Measurements from ENCODE around the gene CDH26. TPM values are rescaled to one million over a fixed set of nuclear protein-coding genes. Genes with fewer than 3 reads are reported as not detected.
A peak's percentile ranks its signal among the peaks of the same experiment; 100 is the strongest.

The CDH26 gene
- polyA plus RNA-seq, 3 donors = 1.3 to 3.0 (median 2.0) TPM

DNA sequence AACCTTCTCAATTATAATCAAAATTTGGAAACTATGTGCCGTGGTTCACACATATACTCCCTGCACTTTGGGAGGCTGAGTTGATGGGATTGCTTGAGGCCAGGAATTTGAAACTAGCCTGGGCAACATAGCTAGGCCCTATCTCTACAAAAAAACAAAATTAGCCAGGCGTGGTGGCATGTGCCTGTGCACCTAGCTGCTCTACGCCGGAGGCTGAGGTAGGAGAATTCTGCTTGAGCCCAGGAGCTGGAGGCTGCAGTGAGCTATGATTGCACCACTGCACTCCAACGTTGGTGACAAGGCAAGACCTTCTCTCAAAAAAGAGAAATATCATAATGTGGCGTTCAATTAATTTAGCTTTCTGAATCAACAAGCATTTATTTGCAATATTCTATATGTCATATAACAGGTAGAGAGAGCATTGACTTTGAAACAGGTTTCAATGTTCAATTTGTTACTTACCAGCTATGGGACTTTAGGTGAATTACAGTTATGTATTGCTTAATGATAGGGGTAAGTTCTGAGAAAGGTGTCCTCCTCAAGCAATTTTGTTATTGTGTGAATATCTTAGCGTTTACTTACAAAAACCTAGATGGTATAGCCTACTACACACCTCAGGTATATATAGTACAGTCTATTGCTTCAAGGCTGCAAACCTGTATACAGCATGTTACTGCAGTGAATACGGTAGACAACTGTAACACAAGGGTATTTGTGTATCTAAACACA, 22.6 kb upstream of the CDH26 start:
- 90% methylated on average over 3 of the region's 8 CpGs for WGBS (ENCODE audit: insufficient coverage)
- H3K27ac Mint-ChIP-seq = peak overlapping the region in 1 of 7 donors; percentile 50
- peaks cover 0 to 6% (median 1%) of the 10 kb centered on the region in 7 donors for H3K9me3 Mint-ChIP-seq

DNA sequence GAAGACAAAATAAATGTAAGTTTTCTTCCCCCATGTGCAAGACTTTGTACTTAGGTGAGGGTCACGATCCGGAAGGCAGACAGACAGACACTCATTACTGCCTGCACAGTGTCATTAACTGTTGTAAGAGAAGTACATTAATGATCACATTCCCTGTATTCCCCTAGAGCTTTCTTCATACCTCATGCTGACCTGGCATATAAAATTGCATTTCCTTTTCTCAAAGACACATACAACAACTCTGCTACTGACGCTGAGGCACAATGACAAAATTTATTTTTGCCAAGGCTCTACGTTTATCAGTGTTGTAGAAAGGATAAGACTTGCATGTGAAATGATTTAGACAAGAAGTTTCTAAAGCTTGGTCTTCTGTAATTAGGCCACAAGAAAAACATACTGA, 21.8 kb upstream of the CDH26 start:
- no peak overlapping the region for H2AFZ ChIP-seq (ENCODE audit: insufficient read depth, low read depth, low read length, poor library complexity, severe bottlenecking)
- H3K4me2 ChIP-seq (replicated peaks; ENCODE audit: extremely low read depth, low read length, poor library complexity, severe bottlenecking) = peak overlapping the region; percentile 85
- H3K79me2 ChIP-seq (ENCODE audit: insufficient read depth, low read length) = peaks cover 62% of the 10 kb centered on the region
- WGBS (ENCODE audit: insufficient coverage) = 50% methylated on average over 1 of the region's 4 CpGs
- H4K20me1 ChIP-seq (ENCODE audit: insufficient read depth, low read length) = peaks cover 43% of the 10 kb centered on the region
- no peak for DNase-seq
- H3K4me1 ChIP-seq (ENCODE audit: control insufficient read depth in 1 of 2, insufficient read depth in 2 of 2, low read length in 2 of 2) = peaks cover 52 to 68% of the 10 kb centered on the region in 2 donors
- H3K27ac ChIP-seq (ENCODE audit: low read depth in 1 of 2, low read length in 2 of 2) = peak overlapping the region in 1 of 2 donors; percentile 97
- H3K9me3 Mint-ChIP-seq = peaks cover 0 to 6% (median 1%) of the 10 kb centered on the region in 7 donors
- H3K27me3 ChIP-seq (ENCODE audit: control insufficient read depth in 2 of 2, insufficient read depth in 2 of 2, low read length in 2 of 2) = no peaks in the 10 kb centered on the region
- peaks cover 0 to 12% of the 10 kb centered on the region in 2 donors for H3K36me3 ChIP-seq (replicated peaks in 1 of 2; ENCODE audit: control insufficient read depth in 1 of 2, insufficient read depth in 2 of 2, low read length in 2 of 2)
- intact Hi-C loops (cut with micrococcal nuclease) = no loop called here
- no peaks in the 10 kb centered on the region for H3K9me3 ChIP-seq (replicated peaks in 1 of 2; ENCODE audit: control insufficient read depth in 1 of 2, insufficient read depth in 1 of 2, low read length in 2 of 2)
- H3K27ac Mint-ChIP-seq = peak overlapping the region in 2 of 7 donors; percentile 50 to 74
- H3K4me3 ChIP-seq (replicated peaks in 1 of 3; ENCODE audit: low read depth in 2 of 3, low read length in 3 of 3) = peak overlapping the region in 1 of 3 experiments; percentile 95
- peaks cover 0 to 4% (median 2%) of the 10 kb centered on the region in 3 donors for H3K27me3 Mint-ChIP-seq (ENCODE audit: low read depth in 3 of 3)
- TF ChIP-seq, protein P1, sequence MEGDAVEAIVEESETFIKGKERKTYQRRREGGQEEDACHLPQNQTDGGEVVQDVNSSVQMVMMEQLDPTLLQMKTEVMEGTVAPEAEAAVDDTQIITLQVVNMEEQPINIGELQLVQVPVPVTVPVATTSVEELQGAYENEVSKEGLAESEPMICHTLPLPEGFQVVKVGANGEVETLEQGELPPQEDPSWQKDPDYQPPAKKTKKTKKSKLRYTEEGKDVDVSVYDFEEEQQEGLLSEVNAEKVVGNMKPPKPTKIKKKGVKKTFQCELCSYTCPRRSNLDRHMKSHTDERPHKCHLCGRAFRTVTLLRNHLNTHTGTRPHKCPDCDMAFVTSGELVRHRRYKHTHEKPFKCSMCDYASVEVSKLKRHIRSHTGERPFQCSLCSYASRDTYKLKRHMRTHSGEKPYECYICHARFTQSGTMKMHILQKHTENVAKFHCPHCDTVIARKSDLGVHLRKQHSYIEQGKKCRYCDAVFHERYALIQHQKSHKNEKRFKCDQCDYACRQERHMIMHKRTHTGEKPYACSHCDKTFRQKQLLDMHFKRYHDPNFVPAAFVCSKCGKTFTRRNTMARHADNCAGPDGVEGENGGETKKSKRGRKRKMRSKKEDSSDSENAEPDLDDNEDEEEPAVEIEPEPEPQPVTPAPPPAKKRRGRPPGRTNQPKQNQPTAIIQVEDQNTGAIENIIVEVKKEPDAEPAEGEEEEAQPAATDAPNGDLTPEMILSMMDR (IDR thresholded peaks at IDR 0.05) = no peak
- H3K9ac ChIP-seq (ENCODE audit: insufficient read depth, low read length, poor library complexity, severe bottlenecking) = no peak overlapping the region
- peaks cover 50% of the 10 kb centered on the region for H3K4me1 Mint-ChIP-seq
- peaks cover 12% of the 10 kb centered on the region in 2 donors for H3K36me3 Mint-ChIP-seq
- peak overlapping the region in 1 of 2 donors; percentile 51 for H3K4me3 Mint-ChIP-seq

More for the DNA sequence above, 22.6 kb upstream of the CDH26 start:
- H2AFZ ChIP-seq (ENCODE audit: insufficient read depth, low read depth, low read length, poor library complexity, severe bottlenecking) = no peak overlapping the region
- no peak overlapping the region for H3K9ac ChIP-seq (ENCODE audit: insufficient read depth, low read length, poor library complexity, severe bottlenecking)
- H3K27ac ChIP-seq (ENCODE audit: low read depth in 1 of 2, low read length in 2 of 2) = peak overlapping the region in 1 of 2 donors; percentile 97
- Mint-ChIP-seq H3K4me1 (peaks cover 44% of the 10 kb centered on the region), H3K27me3 (ENCODE audit: low read depth in 3 of 3) (peaks cover 0 to 4% (median 4%) of the 10 kb centered on the region in 3 donors), H3K4me3 (no peak overlapping the region), H3K36me3 (peaks cover 12 to 15% of the 10 kb centered on the region in 2 donors)
- no peak overlapping the region for H3K4me3 ChIP-seq (replicated peaks in 1 of 3; ENCODE audit: low read depth in 2 of 3, low read length in 3 of 3)
- H3K9me3 ChIP-seq (replicated peaks in 1 of 2; ENCODE audit: control insufficient read depth in 1 of 2, insufficient read depth in 1 of 2, low read length in 2 of 2) = no peaks in the 10 kb centered on the region
- H3K4me2 ChIP-seq (replicated peaks; ENCODE audit: extremely low read depth, low read length, poor library complexity, severe bottlenecking) = peak overlapping the region; percentile 85
- no peak for DNase-seq
- H3K27me3 ChIP-seq (ENCODE audit: control insufficient read depth in 2 of 2, insufficient read depth in 2 of 2, low read length in 2 of 2) = no peaks in the 10 kb centered on the region
- peaks cover 44 to 60% of the 10 kb centered on the region in 2 donors for H3K4me1 ChIP-seq (ENCODE audit: control insufficient read depth in 1 of 2, insufficient read depth in 2 of 2, low read length in 2 of 2)
- H4K20me1 ChIP-seq (ENCODE audit: insufficient read depth, low read length) = peaks cover 43% of the 10 kb centered on the region
- TF ChIP-seq, protein P1 (IDR thresholded peaks at IDR 0.05) = no peak
- peaks cover 0 to 12% of the 10 kb centered on the region in 2 donors for H3K36me3 ChIP-seq (replicated peaks in 1 of 2; ENCODE audit: control insufficient read depth in 1 of 2, insufficient read depth in 2 of 2, low read length in 2 of 2)
- intact Hi-C loops (cut with micrococcal nuclease) = no loop called here
- peaks cover 55% of the 10 kb centered on the region for H3K79me2 ChIP-seq (ENCODE audit: insufficient read depth, low read length)
